Large intestine (tissue), 12 donors: ENCODE results near the gene GCSAM. TPM values are rescaled to one million over a fixed set of nuclear protein-coding genes. Genes with fewer than 3 reads are reported as not detected.

ENCODE experiments used
- DNase-seq, 2 donors: peaks; one replicate each; pipeline versions ENCODE4 v3.0.0 to v3.0.0-alpha.2; 2013
- H3K27ac ChIP-seq: one replicate; pipeline ENCODE4 v1.5.1; 2013; ENCODE audit warnings: low read length
- H3K27me3 ChIP-seq: 2 replicates; pipeline ENCODE4 v1.6.1; 2013; ENCODE audit warnings: low read length; ENCODE audit not compliant: control insufficient read depth, insufficient read depth
- H3K36me3 ChIP-seq: 2 replicates; pipeline ENCODE4 v1.6.1; 2013; ENCODE audit warnings: low read length; ENCODE audit not compliant: control insufficient read depth, insufficient read depth
- H3K4me1 ChIP-seq: one replicate; pipeline ENCODE4 v1.6.1; 2013; ENCODE audit warnings: low read length; ENCODE audit not compliant: control insufficient read depth, insufficient read depth
- H3K4me3 ChIP-seq: one replicate; pipeline ENCODE4 v1.5.1; 2013; ENCODE audit warnings: low read length
- H3K9me3 ChIP-seq: one replicate; pipeline ENCODE4 v1.6.1; 2013; ENCODE audit warnings: mild to moderate bottlenecking, low read depth, low read length, moderate library complexity; ENCODE audit not compliant: control insufficient read depth
- WGBS: methylation state at CpG from one replicate; pipeline ENCODE4 v1.1.5; 2013; ENCODE audit warnings: low lambda C conversion rate; ENCODE audit not compliant: insufficient coverage; 5-methylcytosine and 5-hydroxymethylcytosine counted together
- long read RNA-seq, 11 donors: transcript quantifications; one replicate each; lab custom pipeline, GENCODE V29; 2026
- polyA plus RNA-seq: library from polyadenylated mRNA; unstranded; fragments of 120-200 nt; gene quantifications from one replicate; pipeline ENCODE4 v1.2.1, GENCODE V29; 2013

Gene GCSAM
- polyA plus RNA-seq = 3.7 TPM
- long read RNA-seq, donor 1, partial matches to known transcripts = 0 of 1 reads
- long read RNA-seq, donor 1, other reads (novel, unspliced or antisense) = 0 of 1 reads
- long read RNA-seq, donor 2, partial matches to known transcripts = 0 of 4 reads
- long read RNA-seq, donor 2, other reads (novel, unspliced or antisense) = 0 of 4 reads
- long read RNA-seq, donor 3 = 0 reads
- long read RNA-seq, donor 4 = 0 reads
- long read RNA-seq, donor 5 = 0 reads
- long read RNA-seq, donor 6 = 0 reads
- long read RNA-seq, donor 7, partial matches to known transcripts = 5 of 5 reads
- long read RNA-seq, donor 7, other reads (novel, unspliced or antisense) = 0 of 5 reads
- long read RNA-seq, donor 8 = 0 reads
- long read RNA-seq, donor 9, partial matches to known transcripts = 0 of 1 reads
- long read RNA-seq, donor 9, other reads (novel, unspliced or antisense) = 0 of 1 reads
- long read RNA-seq, donor 10 = 0 reads
- long read RNA-seq, donor 11, partial matches to known transcripts = 0 of 1 reads
- long read RNA-seq, donor 11, other reads (novel, unspliced or antisense) = 0 of 1 reads

- no peak within 1 kb of the TSS for H3K27ac ChIP-seq
- H3K9me3 ChIP-seq = no peaks in the 10 kb centered on the region
- no peak for DNase-seq
- H3K4me3 ChIP-seq = no peak within 1 kb of the TSS
- no peaks in the 10 kb centered on the region for H3K36me3 ChIP-seq
- no peaks in the 10 kb centered on the region for H3K27me3 ChIP-seq
- no peaks in the 10 kb centered on the region for H3K4me1 ChIP-seq
- WGBS = no CpG with 5 or more reads among the region's 5 CpGs
Measured at GRCh38 chr3:112132975-112133448, at the start of gene GCSAM. Gene GCSAM, minus strand, starts transcription at chr3:112133248. Its CDS starts 128 bp downstream, at chr3:112133120.

- Histone ChIP-seq H3K36me3 (no peaks in the 10 kb centered on the region), H3K4me3 (no peak overlapping the region), H3K4me1 (no peaks in the 10 kb centered on the region), H3K27me3 (no peaks in the 10 kb centered on the region), H3K9me3 (no peaks in the 10 kb centered on the region), H3K27ac (no peak overlapping the region)
- no CpG with 5 or more reads among the region's 6 CpGs for WGBS
- no peak for DNase-seq
Measured at GRCh38 chr3:112175646-112176045, 42.6 kb upstream of the GCSAM start.

GRCh38 chr3:112175037-112175436 lies 42.0 kb upstream of the GCSAM start:
- no CpG with 5 or more reads among the region's 5 CpGs for WGBS
- no peak overlapping the region for H3K4me3 ChIP-seq
- no peak overlapping the region for H3K27ac ChIP-seq
- no peaks in the 10 kb centered on the region for H3K27me3 ChIP-seq
- no peak for DNase-seq
- no peaks in the 10 kb centered on the region for H3K4me1 ChIP-seq
- no peaks in the 10 kb centered on the region for H3K9me3 ChIP-seq
- no peaks in the 10 kb centered on the region for H3K36me3 ChIP-seq

- WGBS = 92% methylated on average over 2 of the region's 3 CpGs
Measured at GRCh38 chr3:112171144-112171543, 38.1 kb upstream of the GCSAM start.

GRCh38 chr3:112170046-112170445 lies 37.0 kb upstream of the GCSAM start:
- Histone ChIP-seq H3K27me3 (no peaks in the 10 kb centered on the region), H3K4me1 (no peaks in the 10 kb centered on the region), H3K36me3 (no peaks in the 10 kb centered on the region), H3K27ac (no peak overlapping the region), H3K9me3 (peaks cover 3% of the 10 kb centered on the region), H3K4me3 (no peak overlapping the region)
- no peak for DNase-seq
- no CpG with 5 or more reads among the region's 2 CpGs for WGBS

More at GRCh38 chr3:112171144-112171543, 38.1 kb upstream of the GCSAM start:
- H3K4me3 ChIP-seq = no peak overlapping the region
- H3K9me3 ChIP-seq = no peaks in the 10 kb centered on the region
- no peak overlapping the region for H3K27ac ChIP-seq
- no peaks in the 10 kb centered on the region for H3K36me3 ChIP-seq
- H3K27me3 ChIP-seq = no peaks in the 10 kb centered on the region
- H3K4me1 ChIP-seq = no peaks in the 10 kb centered on the region
- DNase-seq = no peak

GRCh38 chr3:112167758-112168157 lies 34.7 kb upstream of the GCSAM start:
- WGBS = no CpG with 5 or more reads among the region's 2 CpGs
- Histone ChIP-seq H3K4me1 (no peaks in the 10 kb centered on the region), H3K36me3 (no peaks in the 10 kb centered on the region), H3K9me3 (peaks cover 3% of the 10 kb centered on the region), H3K4me3 (no peak overlapping the region), H3K27ac (no peak overlapping the region), H3K27me3 (no peaks in the 10 kb centered on the region)
- no peak for DNase-seq

GRCh38 chr3:112149136-112149535 lies 16.1 kb upstream of the GCSAM start:
- no peaks in the 10 kb centered on the region for H3K36me3 ChIP-seq
- H3K9me3 ChIP-seq = no peaks in the 10 kb centered on the region
- no peak for DNase-seq
- no peak overlapping the region for H3K4me3 ChIP-seq
- H3K27me3 ChIP-seq = no peaks in the 10 kb centered on the region
- no peaks in the 10 kb centered on the region for H3K4me1 ChIP-seq
- H3K27ac ChIP-seq = no peak overlapping the region
- WGBS = no CpG with 5 or more reads among the region's 1 CpG

GRCh38 chr3:112143689-112144088 lies 10.6 kb upstream of the GCSAM start:
- no peaks in the 10 kb centered on the region for H3K9me3 ChIP-seq
- H3K4me1 ChIP-seq = no peaks in the 10 kb centered on the region
- WGBS = no CpG with 5 or more reads among the region's 1 CpG
- H3K4me3 ChIP-seq = no peak overlapping the region
- H3K36me3 ChIP-seq = no peaks in the 10 kb centered on the region
- no peak overlapping the region for H3K27ac ChIP-seq
- DNase-seq = no peak
- H3K27me3 ChIP-seq = no peaks in the 10 kb centered on the region

GRCh38 chr3:112143251-112143650 lies 10.2 kb upstream of the GCSAM start:
- Histone ChIP-seq H3K27me3 (no peaks in the 10 kb centered on the region), H3K4me3 (no peak overlapping the region), H3K9me3 (no peaks in the 10 kb centered on the region), H3K4me1 (no peaks in the 10 kb centered on the region), H3K27ac (no peak overlapping the region), H3K36me3 (no peaks in the 10 kb centered on the region)
- DNase-seq = no peak
- WGBS = 88% methylated on average over 1 of the region's 1 CpG

- Histone ChIP-seq H3K36me3 (no peaks in the 10 kb centered on the region), H3K9me3 (no peaks in the 10 kb centered on the region), H3K4me3 (no peak overlapping the region), H3K4me1 (no peaks in the 10 kb centered on the region), H3K27ac (no peak overlapping the region), H3K27me3 (no peaks in the 10 kb centered on the region)
- DNase-seq = no peak
- 100% methylated on average over 1 of the region's 2 CpGs for WGBS
Measured at GRCh38 chr3:112141293-112141692, 8.2 kb upstream of the GCSAM start.
